RWPE2 (cell line): ENCODE measurements around the gene RAPGEFL1.
A peak's percentile ranks its signal among the peaks of the same experiment; 100 is the strongest.
"Not testable (repeated sequence)": the region's sequence is repeated elsewhere in the genome, so short reads cannot be mapped to it uniquely, and the experiment has no call there.

Experiments used
- ATAC-seq: fragments of 200-7000 bp; cut with Tn5 transposase; 3 replicates; pipeline ENCODE4 v1.9.1; 2021; ENCODE audit warnings: low read depth
- DNase-seq: peaks from one replicate; pipeline ENCODE4 v3.0.0-alpha.2; 2020; ENCODE audit warnings: low spot score
- H3K27ac ChIP-seq: fragments of 450-650 bp; 2 replicates; pipeline ENCODE4 v1.5.1; 2017; ENCODE audit warnings: mild to moderate bottlenecking; ENCODE audit not compliant: poor library complexity, severe bottlenecking
- H3K27me3 ChIP-seq: fragments of 250-450 bp; sonication (Bioruptor Pico); 2 replicates; pipeline ENCODE4 v1.5.1; 2021; ENCODE audit warnings: mild to moderate bottlenecking, moderate library complexity; ENCODE audit not compliant: insufficient read depth, poor library complexity, severe bottlenecking
- H3K36me3 ChIP-seq: fragments of 250-450 bp; sonication (Bioruptor Pico); 2 replicates; pipeline ENCODE4 v1.5.1; 2020; ENCODE audit warnings: low read depth, mild to moderate bottlenecking, moderate library complexity
- H3K4me1 ChIP-seq: fragments of 250-450 bp; sonication (Bioruptor Pico); 2 replicates; pipeline ENCODE4 v1.5.1; 2021; ENCODE audit warnings: mild to moderate bottlenecking, moderate library complexity; ENCODE audit not compliant: insufficient read depth, poor library complexity, severe bottlenecking
- H3K4me3 ChIP-seq: fragments of 250-450 bp; sonication (Bioruptor Pico); 2 replicates; pipeline ENCODE4 v1.5.1; 2021; ENCODE audit warnings: mild to moderate bottlenecking, moderate library complexity; ENCODE audit not compliant: severe bottlenecking
- H3K9me3 ChIP-seq: fragments of 250-450 bp; sonication (Bioruptor Pico); 2 replicates; pipeline ENCODE4 v1.5.1; 2021; ENCODE audit warnings: mild to moderate bottlenecking, moderate library complexity; ENCODE audit not compliant: severe bottlenecking
- CTCF ChIP-seq: fragments of 450-650 bp; IDR thresholded peaks from one replicate; pipeline ENCODE4 v1.5.1; 2017; ENCODE audit warnings: mild to moderate bottlenecking, moderate library complexity; ENCODE audit not compliant: poor library complexity, severe bottlenecking

RAPGEFL1 gene

GRCh38 chr17:40198576-40198975 is 21.3 kb downstream of the RAPGEFL1 start:
- no peak for ATAC-seq
- H3K9me3 ChIP-seq = no peaks in the 10 kb centered on the region
- no peak for DNase-seq
- H3K36me3 ChIP-seq = no peaks in the 10 kb centered on the region
- H3K27me3 ChIP-seq = no peaks in the 10 kb centered on the region
- peaks cover 9% of the 10 kb centered on the region for H3K4me1 ChIP-seq
- no peak overlapping the region for H3K4me3 ChIP-seq
- H3K27ac ChIP-seq = no peak overlapping the region
- TF ChIP-seq CTCF = no peak

GRCh38 chr17:40203131-40203530 is 25.9 kb downstream of the RAPGEFL1 start:
- Histone ChIP-seq H3K4me3 (no peak overlapping the region), H3K27ac (no peak overlapping the region), H3K4me1 (no peaks in the 10 kb centered on the region), H3K27me3 (no peaks in the 10 kb centered on the region), H3K9me3 (no peaks in the 10 kb centered on the region), H3K36me3 (no peaks in the 10 kb centered on the region)
- no peak for ATAC-seq
- no peak for TF ChIP-seq CTCF
- no peak for DNase-seq

- H3K27ac ChIP-seq, H3K4me3 ChIP-seq, H3K4me1 ChIP-seq, DNase-seq, H3K9me3 ChIP-seq, H3K36me3 ChIP-seq, ATAC-seq, H3K27me3 ChIP-seq: not testable (repeated sequence)
These were observed 28.9 kb downstream of the RAPGEFL1 start for GRCh38 chr17:40206193-40206592.

GRCh38 chr17:40209404-40210093 is 32.3 kb downstream of the RAPGEFL1 start:
- no peak for TF ChIP-seq CTCF
- no peak for DNase-seq
- Histone ChIP-seq H3K4me1 (no peaks in the 10 kb centered on the region), H3K36me3 (no peaks in the 10 kb centered on the region), H3K4me3 (no peak overlapping the region), H3K27ac (no peak overlapping the region), H3K27me3 (no peaks in the 10 kb centered on the region), H3K9me3 (no peaks in the 10 kb centered on the region)
- ATAC-seq = no peak

GRCh38 chr17:40213914-40214313 is 36.6 kb downstream of the RAPGEFL1 start:
- not testable (repeated sequence) for H3K4me3 ChIP-seq, H3K9me3 ChIP-seq, H3K27ac ChIP-seq, H3K36me3 ChIP-seq, DNase-seq, H3K27me3 ChIP-seq, H3K4me1 ChIP-seq, ATAC-seq

- Histone ChIP-seq H3K4me1 (no peaks in the 10 kb centered on the region), H3K27me3 (no peaks in the 10 kb centered on the region), H3K9me3 (no peaks in the 10 kb centered on the region), H3K27ac (peak overlapping the region; percentile 69), H3K4me3 (no peak overlapping the region), H3K36me3 (no peaks in the 10 kb centered on the region)
- no peak for ATAC-seq
- DNase-seq = no peak
- no peak for TF ChIP-seq CTCF
These were observed 40.9 kb downstream of the RAPGEFL1 start for GRCh38 chr17:40218006-40218739.
